SK-N-MC (cell line): ENCODE data around the gene WDR89.

Experiments
- EZH2 ChIP-seq: fragments of 200-600 bp; sonication (generic); IDR thresholded peaks from one replicate; pipeline ENCODE4 v1.6.1; 2017; ENCODE audit warnings: antibody characterized with exemption
- POLR2AphosphoS5 ChIP-seq: IDR thresholded peaks from 2 replicates; pipeline ENCODE4 v1.6.1; 2012; ENCODE audit warnings: mild to moderate bottlenecking, low read depth, low read length, borderline replicate concordance

DNA sequence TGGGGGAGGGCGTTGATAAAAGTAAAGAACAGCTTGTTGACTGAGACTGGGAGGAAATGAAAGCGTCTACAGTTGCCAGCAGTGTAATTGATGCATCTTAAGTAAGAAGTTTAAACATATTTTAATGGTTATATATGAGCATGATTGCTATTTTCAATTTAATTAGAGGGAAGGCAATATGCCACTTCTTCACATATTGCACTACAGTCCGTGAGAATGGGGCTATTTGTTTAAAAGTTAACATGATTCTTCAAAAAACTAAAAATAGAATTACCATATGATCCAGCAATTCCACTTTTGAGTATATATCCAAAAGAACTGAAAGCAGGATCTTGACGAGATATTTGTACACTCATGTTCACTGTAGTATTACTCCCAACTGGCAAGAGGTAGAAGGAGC lies 60.2 kb downstream of the WDR89 start:
- TF ChIP-seq EZH2 (no peak), POLR2AphosphoS5 (no peak)
